SU-DHL-6 (cell line): ENCODE data around the gene NCOA6.
"Not testable (repeated sequence)": the region's sequence is repeated elsewhere in the genome, so short reads cannot be mapped to it uniquely, and the experiment has no call there.

Experiments
- EZH2phosphoT487 ChIP-seq: fragments of 200-600 bp; sonication (generic), shearing (Covaris generic); conservative IDR thresholded peaks from 2 replicates; pipeline ENCODE4 v1.6.1; 2018; ENCODE audit warnings: mild to moderate bottlenecking, antibody characterized with exemption, low read length, moderate library complexity, mixed read lengths
- TF ChIP-seq, protein P1 (sequence below): fragments of 200-600 bp; sonication (generic); IDR thresholded peaks from one replicate; pipeline ENCODE4 v1.5.1; 2017; ENCODE audit warnings: antibody characterized with exemption, mild to moderate bottlenecking, low read length, moderate library complexity; ENCODE audit not compliant: insufficient read depth, poor library complexity, severe bottlenecking

- TF ChIP-seq, protein P1, sequence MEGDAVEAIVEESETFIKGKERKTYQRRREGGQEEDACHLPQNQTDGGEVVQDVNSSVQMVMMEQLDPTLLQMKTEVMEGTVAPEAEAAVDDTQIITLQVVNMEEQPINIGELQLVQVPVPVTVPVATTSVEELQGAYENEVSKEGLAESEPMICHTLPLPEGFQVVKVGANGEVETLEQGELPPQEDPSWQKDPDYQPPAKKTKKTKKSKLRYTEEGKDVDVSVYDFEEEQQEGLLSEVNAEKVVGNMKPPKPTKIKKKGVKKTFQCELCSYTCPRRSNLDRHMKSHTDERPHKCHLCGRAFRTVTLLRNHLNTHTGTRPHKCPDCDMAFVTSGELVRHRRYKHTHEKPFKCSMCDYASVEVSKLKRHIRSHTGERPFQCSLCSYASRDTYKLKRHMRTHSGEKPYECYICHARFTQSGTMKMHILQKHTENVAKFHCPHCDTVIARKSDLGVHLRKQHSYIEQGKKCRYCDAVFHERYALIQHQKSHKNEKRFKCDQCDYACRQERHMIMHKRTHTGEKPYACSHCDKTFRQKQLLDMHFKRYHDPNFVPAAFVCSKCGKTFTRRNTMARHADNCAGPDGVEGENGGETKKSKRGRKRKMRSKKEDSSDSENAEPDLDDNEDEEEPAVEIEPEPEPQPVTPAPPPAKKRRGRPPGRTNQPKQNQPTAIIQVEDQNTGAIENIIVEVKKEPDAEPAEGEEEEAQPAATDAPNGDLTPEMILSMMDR = not testable (repeated sequence)
- not testable (repeated sequence) for TF ChIP-seq EZH2phosphoT487
These were observed 17.4 kb downstream of the NCOA6 start for GRCh38 chr20:34807944-34808465.
